Keratinocyte (primary cell): ENCODE measurements around the gene SWT1. TPM values are rescaled to one million over a fixed set of nuclear protein-coding genes. Genes with fewer than 3 reads are reported as not detected.

Experiments used
- DNase-seq: peaks from one replicate; pipeline ENCODE4 v3.0.0-alpha.2; 2011; ENCODE audit warnings: low read depth, missing footprints, low spot score
- FAIRE-seq: peaks from 2 replicates; lab custom pipeline; 2011; peaks lifted over from hg19 to GRCh38; lab: Jason Lieb, UNC
- H2AFZ ChIP-seq: 2 replicates; pipeline ENCODE4 v1.6.0; 2012; ENCODE audit warnings: low read length, control low read depth, inconsistent platforms; ENCODE audit not compliant: control insufficient read depth
- H3K27ac ChIP-seq: 2 replicates; pipeline ENCODE4 v1.5.1; 2011; ENCODE audit warnings: low read length; ENCODE audit not compliant: control insufficient read depth, insufficient read depth
- H3K27me3 ChIP-seq: 3 replicates; pipeline ENCODE4 v1.6.0; 2011; ENCODE audit warnings: low read length; ENCODE audit not compliant: control insufficient read depth, insufficient read depth; ENCODE audit errors: extremely low read depth
- H3K36me3 ChIP-seq, 2 experiments: 2 replicates in 1 of 2; 3 replicates in 1 of 2; pipeline ENCODE4 v1.5.1; 2011; ENCODE audit warnings: low read length in 2 of 2, mild to moderate bottlenecking in 1 of 2; ENCODE audit not compliant: control insufficient read depth in 2 of 2, insufficient read depth in 2 of 2; ENCODE audit errors: extremely low read depth in 1 of 2
- H3K4me1 ChIP-seq: 3 replicates; pipeline ENCODE4 v1.5.1; 2011; ENCODE audit warnings: low read length; ENCODE audit not compliant: control insufficient read depth, insufficient read depth; ENCODE audit errors: extremely low read depth
- H3K4me2 ChIP-seq: 3 replicates; pipeline ENCODE4 v1.6.0; 2011; ENCODE audit warnings: low read depth, low read length; ENCODE audit not compliant: control insufficient read depth, insufficient read depth; ENCODE audit errors: extremely low read depth
- H3K4me3 ChIP-seq, 3 experiments: fragments of 200-600 bp in 1 of 3; sonication (generic) in 1 of 3; 2 replicates in 2 of 3; 3 replicates in 1 of 3; pipeline ENCODE4 v1.5.1; 2011 to 2016; ENCODE audit warnings: low read length in 3 of 3, mild to moderate bottlenecking in 3 of 3, control low read depth in 2 of 3, inconsistent platforms in 1 of 3, low read depth in 1 of 3, mixed read lengths in 1 of 3, mixed run types in 1 of 3, moderate library complexity in 1 of 3; ENCODE audit not compliant: control insufficient read depth in 2 of 3, insufficient read depth in 2 of 3; ENCODE audit errors: extremely low read depth in 1 of 3
- H3K79me2 ChIP-seq: 2 replicates; pipeline ENCODE4 v1.6.0; 2012; ENCODE audit warnings: low read length; ENCODE audit not compliant: control insufficient read depth, insufficient read depth
- H3K9ac ChIP-seq: 3 replicates; pipeline ENCODE4 v1.6.0; 2011; ENCODE audit warnings: low read length; ENCODE audit not compliant: control insufficient read depth, insufficient read depth; ENCODE audit errors: extremely low read depth
- H3K9me1 ChIP-seq: 3 replicates; pipeline ENCODE4 v1.6.0; 2011; ENCODE audit warnings: low read length; ENCODE audit not compliant: control insufficient read depth, insufficient read depth; ENCODE audit errors: extremely low read depth
- H3K9me3 ChIP-seq: 2 replicates; pipeline ENCODE4 v1.5.1; 2012; ENCODE audit warnings: low read depth, low read length; ENCODE audit not compliant: control insufficient read depth
- H4K20me1 ChIP-seq: 3 replicates; pipeline ENCODE4 v1.6.0; 2011; ENCODE audit warnings: low read length; ENCODE audit not compliant: control insufficient read depth, insufficient read depth; ENCODE audit errors: extremely low read depth
- EZH2 ChIP-seq: IDR thresholded peaks from one replicate; pipeline ENCODE4 v1.6.1; 2012; ENCODE audit warnings: inconsistent platforms, mild to moderate bottlenecking, low read length, moderate library complexity
- dilution Hi-C: fragments of 300-500 bp; cut with MboI; formaldehyde crosslinking; loops from one replicate; pipeline ENCODE4 v1.7.0; 2020; ENCODE audit warnings: low sequenced_read_pairs; ENCODE audit not compliant: extremely low pct_ligation_motif_present
- polyA plus RNA-seq, 5 experiments: library from polyadenylated mRNA; depleted of rRNA in 3 of 5; stranded (reverse) in 3 of 5; stranded (forward) in 1 of 5; unstranded in 1 of 5; fragments of >200 nt; gene quantifications; 1 replicate in 1 of 5; 2 replicates in 3 of 5; 3 replicates in 1 of 5; pipeline versions ENCODE4 v1.2.1 to v1.2.3, GENCODE V29; 2011 to 2012; ENCODE audit warnings: missing spikeins in 2 of 5, low read depth in 1 of 5, low replicate concordance in 1 of 5
- TF ChIP-seq, protein P1 (sequence below), 3 experiments: IDR thresholded peaks in 1 of 3; conservative IDR thresholded peaks in 1 of 3; optimal IDR thresholded peaks in 1 of 3; 2 replicates in 2 of 3; 3 replicates in 1 of 3; pipeline versions ENCODE3 to v1.5.1; 2011; ENCODE audit warnings: low read length in 3 of 3, mild to moderate bottlenecking in 3 of 3, moderate library complexity in 2 of 3, control low read depth in 1 of 3, inconsistent platforms in 1 of 3; ENCODE audit not compliant: insufficient read depth in 2 of 3; ENCODE audit errors: extremely low read depth in 1 of 3

SWT1 gene
- polyA plus RNA-seq, 1 donor (not counting 4 experiments of a cell fraction or from before 2014, with no cell fraction given) = 2.9 TPM

GRCh38 chr1:185112356-185112755 is 44.6 kb upstream of the SWT1 start:
- H3K27ac ChIP-seq = no peak overlapping the region
- no peaks in the 10 kb centered on the region for H3K4me1 ChIP-seq
- H3K4me2 ChIP-seq = no peak overlapping the region
- H3K9me3 ChIP-seq = no peaks in the 10 kb centered on the region
- no peaks in the 10 kb centered on the region for H3K27me3 ChIP-seq
- no peaks in the 10 kb centered on the region for H3K9me1 ChIP-seq
- TF ChIP-seq, protein P1, sequence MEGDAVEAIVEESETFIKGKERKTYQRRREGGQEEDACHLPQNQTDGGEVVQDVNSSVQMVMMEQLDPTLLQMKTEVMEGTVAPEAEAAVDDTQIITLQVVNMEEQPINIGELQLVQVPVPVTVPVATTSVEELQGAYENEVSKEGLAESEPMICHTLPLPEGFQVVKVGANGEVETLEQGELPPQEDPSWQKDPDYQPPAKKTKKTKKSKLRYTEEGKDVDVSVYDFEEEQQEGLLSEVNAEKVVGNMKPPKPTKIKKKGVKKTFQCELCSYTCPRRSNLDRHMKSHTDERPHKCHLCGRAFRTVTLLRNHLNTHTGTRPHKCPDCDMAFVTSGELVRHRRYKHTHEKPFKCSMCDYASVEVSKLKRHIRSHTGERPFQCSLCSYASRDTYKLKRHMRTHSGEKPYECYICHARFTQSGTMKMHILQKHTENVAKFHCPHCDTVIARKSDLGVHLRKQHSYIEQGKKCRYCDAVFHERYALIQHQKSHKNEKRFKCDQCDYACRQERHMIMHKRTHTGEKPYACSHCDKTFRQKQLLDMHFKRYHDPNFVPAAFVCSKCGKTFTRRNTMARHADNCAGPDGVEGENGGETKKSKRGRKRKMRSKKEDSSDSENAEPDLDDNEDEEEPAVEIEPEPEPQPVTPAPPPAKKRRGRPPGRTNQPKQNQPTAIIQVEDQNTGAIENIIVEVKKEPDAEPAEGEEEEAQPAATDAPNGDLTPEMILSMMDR (optimal IDR thresholded peaks at IDR 0.05 in 1 of 3, IDR thresholded peaks at IDR 0.05 in 1 of 3, conservative IDR thresholded peaks at IDR 0.05 in 1 of 3; ENCODE audit: extremely low read depth in 1 of 3, insufficient read depth in 2 of 3, low read length in 3 of 3) = no peak
- no peak for TF ChIP-seq EZH2
- no peaks in the 10 kb centered on the region for H4K20me1 ChIP-seq
- no peak for FAIRE-seq
- H3K9ac ChIP-seq = no peak overlapping the region
- no peak overlapping the region for H2AFZ ChIP-seq
- DNase-seq = no peak
- dilution Hi-C loops = no loop called here
- no peak overlapping the region for H3K4me3 ChIP-seq
- no peaks in the 10 kb centered on the region for H3K36me3 ChIP-seq
- H3K79me2 ChIP-seq = no peaks in the 10 kb centered on the region

GRCh38 chr1:185129708-185130107 is 27.3 kb upstream of the SWT1 start:
- no peak for TF ChIP-seq EZH2
- TF ChIP-seq, protein P1 (optimal IDR thresholded peaks at IDR 0.05 in 1 of 3, IDR thresholded peaks at IDR 0.05 in 1 of 3, conservative IDR thresholded peaks at IDR 0.05 in 1 of 3; ENCODE audit: extremely low read depth in 1 of 3, insufficient read depth in 2 of 3, low read length in 3 of 3) = no peak
- no peak overlapping the region for H2AFZ ChIP-seq
- no peak overlapping the region for H3K27ac ChIP-seq
- no peak overlapping the region for H3K9ac ChIP-seq
- no peaks in the 10 kb centered on the region for H3K27me3 ChIP-seq
- H3K36me3 ChIP-seq = peaks cover 0 to 4% of the 10 kb centered on the region in 2 experiments
- no peak overlapping the region for H3K4me2 ChIP-seq
- dilution Hi-C loops = no loop called here
- H4K20me1 ChIP-seq = no peaks in the 10 kb centered on the region
- no peaks in the 10 kb centered on the region for H3K9me3 ChIP-seq
- DNase-seq = no peak
- no peaks in the 10 kb centered on the region for H3K79me2 ChIP-seq
- H3K9me1 ChIP-seq = no peaks in the 10 kb centered on the region
- no peak overlapping the region for H3K4me3 ChIP-seq
- FAIRE-seq = no peak
- H3K4me1 ChIP-seq = no peaks in the 10 kb centered on the region
